Measurements from ENCODE around the gene TEAD1.

GRCh38 chr11:12762278-12762677 lies 88.1 kb downstream of the TEAD1 start:
- TF ChIP-seq POLR2AphosphoS5 (IDR thresholded peaks at IDR 0.05) (no peak), CTCF (IDR thresholded peaks at IDR 0.05) (no peak), POLR2A (IDR thresholded peaks at IDR 0.05) (no peak)
